Measurements from ENCODE around the gene WDFY2. TPM values are rescaled to one million over a fixed set of nuclear protein-coding genes. Genes with fewer than 3 reads are reported as not detected.

Gene WDFY2
- total RNA-seq, 1 experiment from 2014 or later = 26.4 TPM

- Histone ChIP-seq H3K23me2 (ENCODE audit: insufficient read length, low read depth, low read length, poor library complexity, severe bottlenecking) (no peaks in the 10 kb centered on the region), H3K79me1 (ENCODE audit: insufficient read depth, low read depth, low read length, poor library complexity, severe bottlenecking) (no peaks in the 10 kb centered on the region), H4K5ac (ENCODE audit: insufficient read length, low read depth, low read length) (no peak overlapping the region), H3K4me2 (ENCODE audit: insufficient read depth, insufficient read length, low read length) (no peak overlapping the region), H2BK15ac (ENCODE audit: low read depth, low read length) (no peak overlapping the region), H3K4ac (ENCODE audit: low read depth, low read length) (no peak overlapping the region), H2BK120ac (ENCODE audit: low read depth, low read length, poor library complexity, severe bottlenecking) (no peak overlapping the region), H2AFZ (ENCODE audit: low read length) (no peak overlapping the region), H2BK20ac (ENCODE audit: low read depth, low read length, poor library complexity, severe bottlenecking) (no peak overlapping the region), H3K23ac (ENCODE audit: insufficient read length, low read depth, low read length) (no peak overlapping the region), H4K8ac (replicated peaks; ENCODE audit: insufficient read length, low read depth, low read length) (no peak overlapping the region), H2AK5ac (ENCODE audit: insufficient read length, low read length) (no peak overlapping the region), H3K27ac (ENCODE audit: insufficient read length, low read depth, low read length) (no peak overlapping the region), H3K27me3 (ENCODE audit: insufficient read depth, low read length) (no peaks in the 10 kb centered on the region), H4K20me1 (ENCODE audit: control insufficient read depth, insufficient read depth, insufficient read length) (peaks cover 5% of the 10 kb centered on the region), H3K14ac (ENCODE audit: insufficient read depth, low read length) (no peak overlapping the region), H3T11ph (ENCODE audit: low read length) (no peak overlapping the region), H3K56ac (ENCODE audit: insufficient read length, low read depth, low read length) (no peak overlapping the region), H3K9ac (ENCODE audit: extremely low read depth, insufficient read length, low read length) (no peak overlapping the region), H2BK12ac (ENCODE audit: insufficient read length, low read depth, low read length) (no peak overlapping the region), H3K79me2 (ENCODE audit: insufficient read depth, low read length) (no peaks in the 10 kb centered on the region), H3K9me3 (ENCODE audit: control insufficient read depth, low read depth, low read length) (no peaks in the 10 kb centered on the region), H4K91ac (ENCODE audit: insufficient read length, low read depth, low read length) (no peak overlapping the region), H2BK5ac (ENCODE audit: insufficient read length, low read length) (no peak overlapping the region), H3K18ac (ENCODE audit: insufficient read length, low read depth, low read length) (no peak overlapping the region), H3K4me1 (ENCODE audit: insufficient read depth, low read length) (no peaks in the 10 kb centered on the region)
- Mint-ChIP-seq H3K9me3 (no peaks in the 10 kb centered on the region), H3K27me3 (ENCODE audit: low read depth) (no peaks in the 10 kb centered on the region), H3K36me3 (ENCODE audit: insufficient read depth in 1 of 3, low read depth in 3 of 3) (peaks cover 4 to 27% (median 23%) of the 10 kb centered on the region in 3 experiments; a peak in 6 of 7 replicates), H3K27ac (peak overlapping the region in 1 of 3 experiments; percentile 44; a peak in 1 of 7 replicates), H3K4me3 (no peak overlapping the region), H3K4me1 (peaks cover 6 to 7% of the 10 kb centered on the region in 2 experiments)
- no CpG with 5 or more reads among the region's 2 CpGs for WGBS (ENCODE audit: extremely low coverage, insufficient read length, low lambda C conversion rate)
- TF ChIP-seq, protein P1, sequence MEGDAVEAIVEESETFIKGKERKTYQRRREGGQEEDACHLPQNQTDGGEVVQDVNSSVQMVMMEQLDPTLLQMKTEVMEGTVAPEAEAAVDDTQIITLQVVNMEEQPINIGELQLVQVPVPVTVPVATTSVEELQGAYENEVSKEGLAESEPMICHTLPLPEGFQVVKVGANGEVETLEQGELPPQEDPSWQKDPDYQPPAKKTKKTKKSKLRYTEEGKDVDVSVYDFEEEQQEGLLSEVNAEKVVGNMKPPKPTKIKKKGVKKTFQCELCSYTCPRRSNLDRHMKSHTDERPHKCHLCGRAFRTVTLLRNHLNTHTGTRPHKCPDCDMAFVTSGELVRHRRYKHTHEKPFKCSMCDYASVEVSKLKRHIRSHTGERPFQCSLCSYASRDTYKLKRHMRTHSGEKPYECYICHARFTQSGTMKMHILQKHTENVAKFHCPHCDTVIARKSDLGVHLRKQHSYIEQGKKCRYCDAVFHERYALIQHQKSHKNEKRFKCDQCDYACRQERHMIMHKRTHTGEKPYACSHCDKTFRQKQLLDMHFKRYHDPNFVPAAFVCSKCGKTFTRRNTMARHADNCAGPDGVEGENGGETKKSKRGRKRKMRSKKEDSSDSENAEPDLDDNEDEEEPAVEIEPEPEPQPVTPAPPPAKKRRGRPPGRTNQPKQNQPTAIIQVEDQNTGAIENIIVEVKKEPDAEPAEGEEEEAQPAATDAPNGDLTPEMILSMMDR (conservative IDR thresholded peaks at IDR 0.05) = no peak
- DNase-seq = no peak
These were observed 150.5 kb downstream of the WDFY2 start for GRCh38 chr13:51734786-51735185.
